Neural progenitor cell (in vitro differentiated cells): ENCODE data around the gene ANGPTL2.

Experiments used
- CTCF ChIP-seq: fragments of 200-600 bp; sonication (generic); IDR thresholded peaks from 2 replicates; pipeline ENCODE4 v1.5.1; 2017; ENCODE audit warnings: antibody characterized with exemption, mild to moderate bottlenecking
- EZH2 ChIP-seq: fragments of 200-600 bp; sonication (generic); IDR thresholded peaks from 2 replicates; pipeline ENCODE4 v1.6.1; 2017; ENCODE audit warnings: antibody characterized with exemption, mild to moderate bottlenecking, moderate library complexity
- EZH2phosphoT487 ChIP-seq: fragments of 200-600 bp; sonication (generic); IDR thresholded peaks from 2 replicates; pipeline ENCODE4 v1.6.1; 2017; ENCODE audit warnings: antibody characterized with exemption

GRCh38 chr9:127097683-127098082 lies 24.8 kb downstream of the ANGPTL2 start:
- TF ChIP-seq CTCF, result no peak
- TF ChIP-seq EZH2, result no peak
- no peak for TF ChIP-seq EZH2phosphoT487
